Amniotic epithelial cell (primary cell): Measurements from ENCODE around the gene PRKN.
A peak's percentile ranks its signal among the peaks of the same experiment; 100 is the strongest.
"Not testable (repeated sequence)": the region's sequence is repeated elsewhere in the genome, so short reads cannot be mapped to it uniquely, and the experiment has no call there.

ENCODE experiments used
- DNase-seq: peaks from one replicate; pipeline ENCODE4 v3.0.0-alpha.2; 2010; ENCODE audit warnings: low read depth

Gene PRKN

DNA sequence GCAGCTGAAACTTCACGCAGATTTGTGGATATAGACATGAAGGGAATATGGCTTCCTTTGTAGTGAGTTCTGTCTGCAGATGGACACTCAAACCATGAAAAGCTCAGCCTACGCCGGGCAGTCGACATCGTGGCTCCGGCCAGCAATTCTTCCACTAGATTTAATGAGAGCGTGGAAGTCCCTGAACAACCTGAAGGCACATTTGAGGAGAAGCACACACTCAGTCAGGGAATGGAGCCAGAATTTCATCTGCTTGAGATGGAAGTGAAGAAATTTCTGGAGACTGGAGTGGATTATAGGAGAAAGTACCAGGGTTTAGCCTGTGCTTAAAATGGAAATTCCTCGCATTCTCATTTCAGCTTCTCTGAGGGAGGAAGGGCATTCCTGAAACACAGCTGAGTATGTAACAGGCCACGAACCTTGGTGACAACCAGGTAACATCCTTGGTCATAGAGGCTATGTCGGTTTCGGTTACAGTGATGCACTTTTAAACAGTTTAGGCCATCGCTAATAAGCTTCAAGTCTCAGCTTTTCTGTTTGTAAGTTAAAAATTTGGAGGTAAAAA is 1373.2 kb downstream of the PRKN start:
- DNase-seq: peak; percentile 27

DNA sequence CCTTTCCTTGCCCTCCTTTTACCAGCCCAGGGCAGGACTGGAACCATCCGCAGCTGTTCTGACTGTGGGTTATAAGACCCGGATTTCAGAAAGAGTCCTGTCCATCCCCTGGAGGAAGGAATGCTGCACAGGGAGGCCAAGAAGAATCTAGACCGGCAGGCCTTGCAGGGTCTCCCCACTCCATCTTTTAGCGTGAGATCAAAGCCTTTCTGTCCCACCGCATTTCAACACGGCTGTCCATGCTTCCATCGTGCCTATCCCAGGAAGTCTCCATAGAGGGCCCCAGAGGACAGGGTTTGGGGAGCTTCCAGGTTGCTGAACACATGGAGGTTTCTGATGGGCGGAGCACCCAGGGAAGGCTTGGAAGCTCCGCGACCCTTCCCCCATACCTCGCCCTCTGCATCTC is 1374.4 kb downstream of the PRKN start:
- DNase-seq: peak; percentile 40

DNA sequence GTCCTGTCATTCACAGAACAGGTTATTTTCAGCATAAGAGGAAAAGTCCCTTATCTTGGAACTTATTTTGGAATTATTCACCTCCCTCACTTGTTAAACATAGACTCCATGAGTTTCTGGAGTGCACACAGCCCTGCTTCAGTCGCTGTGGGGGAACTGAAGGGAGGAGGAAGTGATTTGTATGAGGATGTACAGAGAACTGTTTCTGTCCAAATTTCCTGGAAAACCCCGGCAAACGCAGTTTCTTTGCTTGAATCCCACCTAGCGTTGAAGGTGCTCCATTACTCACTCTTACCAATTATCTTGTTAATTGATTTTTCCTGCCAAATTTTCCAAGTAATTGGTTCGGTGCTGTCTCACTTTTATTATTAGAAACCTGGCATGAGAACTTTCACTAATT is 1375.7 kb downstream of the PRKN start:
- no peak for DNase-seq

DNA sequence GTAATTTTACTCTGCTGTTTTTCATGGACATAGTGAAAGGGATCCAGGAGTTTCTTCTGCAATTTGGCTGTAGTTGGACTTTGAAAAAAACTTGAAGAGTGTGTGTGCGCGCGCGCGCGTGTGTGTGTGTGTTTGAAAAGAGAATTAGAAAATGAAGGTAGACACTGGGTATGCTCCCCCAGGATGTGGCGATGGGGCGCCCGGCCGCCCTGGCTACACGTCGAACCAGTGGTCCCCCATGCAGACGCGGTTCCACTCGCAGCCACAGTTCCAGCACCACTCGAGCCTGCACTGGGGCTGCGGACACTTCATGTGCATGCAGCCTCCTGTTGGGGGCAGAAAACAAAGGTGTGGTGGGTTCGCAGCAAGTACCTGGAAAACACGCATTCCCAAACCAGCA is 1377.7 kb downstream of the PRKN start:
- DNase-seq: no peak

DNA sequence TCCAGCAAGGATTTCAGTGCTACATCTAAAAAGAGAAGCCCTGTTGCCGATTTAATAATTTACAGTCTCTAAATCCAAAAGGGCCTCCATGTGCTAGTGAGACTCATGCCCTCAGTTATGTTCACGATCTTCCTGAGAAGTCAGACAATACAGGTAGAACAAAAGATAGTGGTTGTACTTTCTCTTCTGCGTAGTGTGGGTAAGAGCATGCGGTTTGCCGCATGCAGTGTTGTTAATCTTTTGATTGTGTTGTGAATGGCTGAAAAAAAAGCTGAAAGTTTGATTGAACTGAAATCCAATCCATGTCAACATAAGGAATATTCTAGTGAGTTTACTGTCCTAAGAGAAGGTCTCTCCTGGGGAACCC is 1379.0 kb downstream of the PRKN start:
- DNase-seq: no peak

DNA sequence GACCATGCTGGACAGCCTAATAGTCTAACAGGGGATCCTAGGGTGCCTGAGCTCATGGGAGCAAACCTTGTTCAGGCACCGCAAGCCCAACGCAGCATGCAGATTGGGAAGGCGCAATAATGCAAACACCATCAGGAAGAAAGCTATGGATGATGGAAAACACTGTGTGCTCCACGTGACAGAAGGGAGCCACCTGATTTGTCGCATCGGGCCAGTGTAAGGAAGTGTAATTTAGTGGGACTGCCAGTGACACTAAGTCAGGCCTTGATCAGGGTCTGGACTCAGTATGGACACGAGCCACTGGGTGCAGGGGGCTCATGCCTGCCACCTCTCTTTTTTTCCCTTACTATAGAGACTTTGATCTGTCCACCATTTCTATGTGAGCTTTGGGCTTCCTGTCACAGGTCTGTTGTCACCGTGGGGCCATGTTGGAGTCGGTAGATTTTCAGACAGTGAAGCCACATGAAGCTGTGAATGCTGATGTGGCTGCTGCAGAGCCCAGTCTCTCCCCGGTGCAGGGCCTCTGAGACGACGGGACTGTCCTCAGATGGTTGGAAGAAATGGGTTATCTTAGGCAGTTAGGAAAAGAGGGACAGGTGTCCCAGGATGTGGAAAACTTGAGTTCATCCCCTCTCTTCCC is 1379.5 kb downstream of the PRKN start:
- DNase-seq: no peak

DNA sequence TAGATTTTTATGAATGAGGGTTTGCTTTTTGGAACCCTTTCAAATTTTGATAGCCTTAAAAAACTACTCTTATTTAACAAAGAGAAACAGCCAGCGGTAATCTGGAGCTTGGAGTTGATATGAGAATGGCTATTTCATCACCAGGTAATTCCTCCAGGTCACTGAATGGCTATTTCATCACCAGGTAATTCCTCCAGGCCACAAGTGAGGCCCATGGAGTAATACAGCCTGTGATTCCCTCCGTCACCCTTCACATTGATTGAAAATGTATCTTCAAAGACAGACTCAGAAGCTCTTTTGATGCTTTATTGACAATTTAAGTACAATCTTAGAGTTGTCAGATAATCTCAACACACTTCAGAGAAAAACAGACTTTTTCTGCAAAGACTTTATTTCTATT is 1380.4 kb downstream of the PRKN start:
- no peak for DNase-seq

DNA sequence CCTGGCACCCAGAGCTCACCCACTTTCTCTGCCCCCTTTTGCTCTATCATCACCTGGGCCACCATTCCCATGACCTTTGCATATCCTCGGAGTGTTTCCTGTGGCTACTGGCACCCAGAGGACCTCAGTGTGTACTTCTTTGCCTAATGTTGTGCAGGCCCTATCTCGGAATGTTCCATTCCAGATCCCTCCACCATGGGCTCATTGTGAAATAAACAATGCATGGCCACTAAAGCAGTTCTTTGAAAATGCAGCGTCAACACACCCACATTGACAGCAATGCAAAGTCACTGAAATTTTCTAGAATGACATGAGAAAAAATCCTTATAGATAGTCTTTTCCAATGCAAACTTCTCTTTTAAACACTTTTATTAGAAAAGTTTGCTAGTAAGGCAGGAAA is 1380.8 kb downstream of the PRKN start:
- no peak for DNase-seq

DNA sequence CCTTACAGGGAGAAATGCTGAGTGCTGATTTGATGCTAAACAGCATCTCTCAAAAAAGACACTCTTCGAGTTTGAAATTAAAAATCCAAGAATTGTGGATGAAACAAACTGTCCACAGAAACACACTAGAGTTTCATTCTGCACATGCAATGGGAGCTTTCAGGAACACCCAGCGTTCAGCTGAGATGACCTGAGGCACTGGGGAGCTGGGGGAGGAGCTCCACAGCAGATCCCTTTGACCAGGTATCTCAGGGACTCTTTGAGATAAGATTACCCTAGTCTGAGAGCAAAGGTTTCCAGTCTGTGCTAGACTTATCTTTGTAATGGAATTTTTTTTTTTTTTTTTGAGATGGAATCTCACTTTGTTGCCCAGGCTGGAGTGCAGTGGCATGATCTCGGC is 1382.9 kb downstream of the PRKN start:
- no peak for DNase-seq

DNA sequence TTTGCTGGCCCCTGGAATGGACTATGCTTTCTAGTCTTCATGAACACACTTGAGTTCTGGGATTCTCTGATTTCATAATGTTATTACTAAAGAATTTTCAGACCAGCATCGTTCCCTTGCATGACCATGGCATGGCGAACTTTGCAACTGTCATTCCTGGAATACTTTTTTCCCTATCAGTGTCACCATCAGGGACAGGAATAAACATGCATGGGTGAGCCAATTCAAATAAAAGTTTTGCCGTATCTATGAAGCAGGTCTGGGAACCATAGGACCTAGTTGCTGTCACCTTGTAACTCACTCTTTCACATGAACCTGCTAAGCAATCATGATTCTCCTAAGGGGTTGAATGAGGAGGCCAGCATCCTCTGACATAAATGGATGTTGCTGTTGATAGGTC is 1385.5 kb downstream of the PRKN start:
- no peak for DNase-seq

DNA sequence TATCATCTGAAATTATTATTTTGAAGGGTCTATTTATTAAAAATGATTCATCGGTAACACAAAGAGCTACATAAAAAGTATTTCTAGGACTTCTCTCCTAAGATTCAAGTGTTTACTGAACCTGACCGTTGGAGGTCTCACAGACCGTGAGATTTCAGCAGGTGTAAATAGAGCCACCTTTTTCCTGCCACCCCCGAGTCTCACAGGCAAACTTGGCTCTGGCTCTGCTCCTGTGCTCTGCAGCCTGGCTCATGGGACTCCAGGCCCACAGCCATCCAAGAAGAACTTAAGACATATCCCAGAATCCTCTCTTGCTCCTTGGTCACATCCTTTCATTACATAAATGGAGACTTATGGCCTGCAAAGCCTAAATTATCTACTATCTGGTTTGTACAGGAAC is 1385.9 kb downstream of the PRKN start:
- no peak for DNase-seq

DNA sequence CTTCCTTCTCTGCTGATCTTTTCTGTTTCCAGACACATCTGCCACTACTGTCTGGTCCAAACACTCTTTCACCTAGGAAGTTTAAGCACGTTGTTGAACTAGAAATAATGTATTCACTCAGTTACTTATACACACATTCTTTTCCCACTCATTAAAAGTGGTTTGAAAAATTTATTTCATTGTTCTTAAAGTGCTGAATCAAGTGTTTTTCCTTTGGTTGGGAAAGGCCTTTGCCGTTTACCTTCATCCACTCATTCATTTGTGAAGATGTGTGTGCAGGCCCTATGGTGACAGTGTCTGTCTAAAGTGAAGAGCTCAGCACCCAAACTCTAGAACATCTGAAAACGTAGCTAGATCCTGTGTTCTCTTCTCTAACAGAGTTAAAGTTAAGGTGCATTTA is 1389.6 kb downstream of the PRKN start:
- no peak for DNase-seq

DNA sequence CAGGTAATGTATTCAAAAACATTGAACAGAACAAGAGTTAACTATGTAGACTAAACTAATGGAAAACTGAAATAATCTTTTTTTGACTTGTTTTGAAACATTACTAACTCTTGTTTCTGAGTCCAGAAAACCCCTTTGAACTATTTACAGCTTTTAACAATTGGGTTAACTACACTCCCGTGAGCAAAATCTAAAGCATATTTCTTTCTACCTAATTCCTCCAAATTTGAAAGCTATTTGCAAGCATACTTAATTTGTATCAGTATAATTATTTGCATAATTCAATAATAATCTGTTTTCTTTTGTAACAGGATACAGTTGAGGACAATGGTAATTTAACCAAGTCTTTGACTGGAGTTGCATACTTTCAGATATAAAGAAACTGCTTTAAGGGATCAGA is 1391.1 kb downstream of the PRKN start:
- no peak for DNase-seq

DNA sequence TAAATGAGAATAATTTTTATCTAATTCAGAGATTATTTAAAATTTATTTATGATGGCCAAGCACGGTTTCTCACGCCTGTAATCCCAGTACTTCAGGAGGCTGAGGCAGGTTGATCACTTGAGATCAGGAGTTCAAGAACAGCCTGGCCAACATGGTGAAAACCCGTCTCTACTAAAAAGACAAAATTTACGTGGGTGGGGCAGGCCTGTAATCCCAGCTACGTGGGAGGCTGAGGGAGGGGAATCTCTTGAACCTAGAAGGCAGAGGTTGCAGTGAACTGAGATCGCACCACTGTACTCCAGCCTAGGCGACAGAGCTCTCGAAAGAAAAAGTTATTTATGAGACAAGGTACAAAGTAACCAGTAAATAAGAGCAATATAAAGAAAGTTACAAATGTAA is 1394.2 kb downstream of the PRKN start:
- DNase-seq: no peak

DNA sequence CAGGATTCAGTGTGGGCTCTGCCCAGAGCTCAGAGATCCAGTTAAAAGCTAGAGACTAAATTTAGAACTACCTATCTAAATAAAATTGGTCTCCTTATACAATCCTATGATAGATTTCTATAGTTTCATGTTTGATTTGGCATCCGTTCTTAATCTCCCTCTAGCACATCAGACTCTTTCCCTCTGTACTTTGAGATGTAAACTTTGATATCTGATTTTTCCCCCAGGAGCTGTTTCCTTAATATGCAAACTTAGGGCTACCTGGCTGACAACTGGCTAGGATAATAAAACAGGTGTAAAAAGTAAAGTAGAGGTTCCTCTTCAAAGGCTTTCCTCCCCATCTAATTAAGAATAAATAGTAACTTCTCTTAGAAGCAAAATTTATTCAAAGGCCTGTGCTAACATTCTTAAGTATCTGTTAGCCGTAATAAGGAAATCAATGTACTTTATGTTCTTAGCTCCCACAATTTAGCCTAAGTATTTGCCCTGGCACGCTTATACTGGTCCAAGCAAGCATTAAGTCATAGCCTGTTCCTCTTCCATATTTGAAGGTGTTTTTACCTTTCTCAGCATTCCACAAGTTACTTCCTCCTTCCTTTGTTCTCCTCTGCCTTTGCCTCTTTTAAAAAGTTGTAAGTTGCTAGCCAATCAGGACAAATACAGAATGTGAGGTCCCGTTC is 1396.0 kb downstream of the PRKN start:
- DNase-seq: not testable (repeated sequence)

DNA sequence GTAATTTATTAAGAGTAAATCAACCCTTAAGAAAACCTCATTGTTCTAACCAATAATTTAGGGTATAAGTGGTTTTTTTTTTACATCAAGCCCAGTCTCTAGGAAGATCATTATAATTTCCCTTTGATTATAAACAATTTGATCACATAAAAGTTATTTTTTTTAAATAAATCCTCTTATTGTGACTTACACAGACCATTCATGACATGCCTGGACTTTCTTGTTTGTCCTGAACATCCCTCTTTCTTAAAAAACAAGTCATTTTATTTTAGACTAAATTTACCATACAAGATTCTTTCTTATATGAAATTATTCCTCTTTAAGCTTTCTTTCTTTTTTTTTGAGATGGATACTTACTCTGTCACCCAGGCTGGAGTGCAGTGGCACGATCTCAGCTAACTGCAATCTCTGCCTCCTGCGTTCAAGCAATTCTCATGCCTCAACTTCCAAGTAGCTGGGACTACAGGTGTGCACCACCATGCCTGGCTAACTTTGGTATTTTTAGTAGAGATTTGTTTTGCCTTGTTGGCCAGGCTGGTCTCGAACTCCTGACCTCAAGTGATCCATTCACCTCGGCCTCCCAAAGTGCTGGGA is 1400.1 kb downstream of the PRKN start:
- DNase-seq: peak; percentile 2

DNA sequence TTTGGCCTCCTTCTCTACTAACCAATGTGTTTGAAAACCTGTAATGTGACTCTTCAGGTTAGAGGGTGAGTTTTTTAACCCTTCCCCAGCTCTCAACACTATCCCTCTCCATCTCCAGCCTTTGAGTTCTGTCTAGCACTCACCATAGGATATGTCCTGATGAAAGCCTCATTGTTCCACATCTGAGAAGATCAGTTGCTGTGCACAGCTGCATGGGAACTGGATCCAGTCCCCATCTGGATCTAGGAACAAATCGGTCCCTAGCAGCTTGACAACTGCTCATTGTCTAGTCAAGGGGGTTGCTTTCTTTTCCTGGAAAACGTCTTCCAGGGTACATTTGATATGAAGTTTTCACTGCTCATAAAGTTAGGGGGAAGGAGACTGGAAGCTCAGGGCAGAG is 1408.3 kb downstream of the PRKN start:
- no peak for DNase-seq

DNA sequence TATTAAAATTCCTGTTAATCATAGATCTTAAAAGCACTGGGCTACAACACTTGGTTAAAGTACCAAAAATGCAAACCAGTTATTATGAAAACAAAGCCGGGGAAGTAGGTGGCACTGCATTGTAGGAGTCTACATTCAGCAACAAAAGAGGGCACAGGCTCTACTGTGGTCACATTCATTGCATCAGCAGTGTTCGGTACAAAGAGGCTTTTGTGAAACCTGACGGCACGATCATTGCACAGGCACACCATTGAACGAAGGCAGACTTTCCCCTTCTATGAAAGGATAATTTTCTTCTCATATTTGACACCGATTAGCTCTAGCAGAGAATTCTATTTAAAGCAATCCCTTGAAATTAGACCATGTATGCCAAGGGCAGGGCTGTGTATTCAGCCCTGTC is 1409.1 kb downstream of the PRKN start:
- DNase-seq: no peak

DNA sequence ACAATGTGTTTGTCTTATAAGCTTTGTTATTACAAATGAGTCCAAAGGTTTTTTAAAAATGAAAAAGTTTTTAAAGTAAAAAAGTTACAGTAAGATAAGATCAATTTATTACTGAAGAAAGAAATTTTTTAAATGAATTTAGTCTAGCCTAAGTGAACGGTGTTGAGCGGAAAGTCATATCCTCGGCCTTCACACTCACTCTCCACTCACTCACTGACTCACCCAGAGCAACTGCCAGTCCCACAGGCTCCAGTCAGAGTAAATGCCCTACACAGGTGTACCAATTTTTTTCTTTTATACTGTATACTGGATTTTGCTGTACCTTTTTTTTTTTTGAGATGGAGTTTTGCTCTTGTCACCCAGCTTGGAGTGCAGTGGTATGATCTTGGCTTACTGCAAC is 1411.0 kb downstream of the PRKN start:
- no peak for DNase-seq

DNA sequence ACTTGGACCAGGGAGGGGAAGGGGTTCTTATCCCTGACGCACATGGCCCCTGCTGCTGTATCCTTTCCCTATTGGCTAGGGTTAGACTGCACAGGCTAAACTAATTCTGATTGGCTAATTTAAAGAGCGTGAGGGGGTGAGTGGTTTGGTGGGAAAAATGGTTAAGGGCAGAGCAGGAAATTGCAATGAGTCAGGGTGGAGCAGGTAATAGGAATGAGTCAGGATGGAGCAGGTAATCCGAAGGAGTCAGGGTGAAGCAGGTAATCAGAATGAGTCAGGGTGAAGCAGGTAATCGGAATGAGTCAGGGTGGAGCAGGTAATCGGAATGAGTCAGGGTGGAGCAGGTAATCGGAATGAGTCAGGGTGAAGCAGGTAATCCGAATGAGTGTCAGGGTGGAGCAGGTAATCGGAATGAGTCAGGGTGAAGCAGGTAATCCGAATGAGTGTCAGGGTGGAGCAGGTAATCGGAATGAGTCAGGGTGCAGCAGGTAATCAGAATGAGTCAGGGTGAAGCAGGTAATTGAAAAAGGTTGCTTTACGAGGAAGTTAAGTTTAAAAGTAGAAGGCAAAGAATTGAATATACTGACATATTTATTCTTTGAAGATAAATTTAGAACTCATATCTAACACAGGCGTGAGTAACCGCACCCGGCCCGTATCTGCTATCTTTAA is 1412.2 kb downstream of the PRKN start:
- not testable (repeated sequence) for DNase-seq

DNA sequence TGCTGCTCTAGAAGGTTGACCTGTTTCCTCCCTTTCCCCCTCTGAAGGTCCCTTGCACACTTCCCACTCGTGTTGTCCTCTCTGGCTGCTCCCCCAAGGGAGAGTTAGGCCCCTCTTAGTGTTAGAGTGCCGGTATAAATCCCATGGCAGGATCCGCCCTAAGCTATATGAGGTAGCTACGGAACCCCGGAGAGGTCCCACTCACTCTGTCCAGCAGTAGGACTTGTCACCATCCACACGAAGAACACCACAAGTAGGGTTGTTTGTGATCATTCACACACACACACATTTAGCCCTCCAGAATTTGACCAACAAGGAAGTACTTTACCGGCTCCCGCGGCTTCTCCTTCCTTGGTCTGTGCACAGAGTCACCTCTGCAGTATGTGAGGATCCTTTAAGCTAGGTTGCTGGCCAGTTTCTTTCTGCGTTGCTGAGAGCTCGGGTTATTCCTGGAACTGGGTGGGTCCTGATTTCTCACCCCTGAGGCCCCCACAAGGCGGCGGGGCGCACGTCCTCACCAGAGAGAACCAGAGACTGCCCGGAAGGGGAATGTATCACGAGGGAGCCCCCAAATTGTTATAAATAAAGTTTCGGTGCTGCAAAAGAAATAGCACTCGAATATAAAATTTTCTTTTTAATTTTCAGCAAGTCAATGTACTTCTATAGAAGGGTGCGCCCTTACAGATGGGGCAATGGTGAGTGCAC is 1412.9 kb downstream of the PRKN start:
- DNase-seq: not testable (repeated sequence)

DNA sequence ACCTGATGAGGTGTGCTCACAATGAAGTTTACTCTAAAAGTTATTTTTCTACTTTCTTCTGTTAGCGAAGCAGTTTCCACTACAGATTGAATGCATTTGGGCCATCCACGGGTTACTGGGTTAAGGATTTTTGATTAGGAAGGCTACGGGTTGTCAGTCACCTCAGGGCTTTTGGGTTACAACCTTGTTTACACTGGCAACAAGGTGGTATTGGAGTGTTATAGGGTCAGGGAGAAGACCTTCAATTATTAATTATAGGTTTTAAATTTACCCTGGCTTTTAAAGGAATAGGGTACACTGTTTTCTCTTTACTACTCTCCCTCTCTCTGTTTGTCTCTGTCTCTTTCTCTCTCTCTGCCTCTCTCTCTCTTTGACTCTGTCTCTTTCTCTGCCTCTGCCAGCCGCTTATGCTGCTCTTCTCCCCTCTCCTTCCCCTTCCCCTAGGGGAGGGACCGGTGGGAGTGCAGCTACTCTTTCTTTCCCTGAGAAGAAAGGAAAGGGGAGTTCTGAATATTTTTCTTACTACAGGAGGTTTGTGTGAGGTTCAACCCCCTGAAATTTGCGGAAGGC is 1413.5 kb downstream of the PRKN start:
- DNase-seq: no peak
